ENCODE data around the gene HINT1. TPM values are rescaled to one million over a fixed set of nuclear protein-coding genes. Genes with fewer than 3 reads are reported as not detected.
A peak's percentile ranks its signal among the peaks of the same experiment; 100 is the strongest.

Gene HINT1
- total RNA-seq, 1 donor from 2014 or later: 206 TPM

DNA sequence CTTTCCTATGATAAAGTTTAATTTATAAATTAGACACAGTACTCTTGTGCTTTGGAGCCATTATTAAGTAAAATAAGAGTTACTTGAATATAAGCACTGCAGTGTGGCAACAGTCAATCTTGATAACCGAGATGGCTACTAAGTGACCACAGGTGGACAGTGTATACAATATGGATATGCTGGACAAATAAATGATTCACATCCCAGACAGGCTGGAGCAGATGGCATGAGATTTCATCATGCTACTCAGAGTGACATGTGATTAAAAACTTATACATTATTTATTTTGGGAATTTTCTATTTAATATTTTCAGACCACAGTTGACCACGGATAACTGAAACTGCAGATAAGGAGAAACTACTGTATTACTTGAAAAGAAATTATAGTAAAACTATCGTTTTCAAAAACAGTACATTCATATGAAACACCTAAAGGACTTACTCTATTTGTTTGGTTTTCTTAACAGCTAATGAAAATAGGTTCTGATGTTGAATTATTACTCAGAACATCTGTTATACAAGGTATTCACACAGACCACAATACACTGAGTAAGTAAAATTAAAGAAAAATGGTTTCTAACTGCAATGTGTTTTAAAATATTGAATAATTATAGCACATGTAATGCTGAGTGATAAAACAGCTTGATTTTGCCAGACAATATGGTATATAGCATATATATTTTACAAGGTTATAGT lies 21.7 kb upstream of the HINT1 start:
- H3K4me1 Mint-ChIP-seq (ENCODE audit: unreplicated experiment): no peaks in the 10 kb centered on the region
- H3K27me3 Mint-ChIP-seq: no peaks in the 10 kb centered on the region
- TF ChIP-seq, protein P1, sequence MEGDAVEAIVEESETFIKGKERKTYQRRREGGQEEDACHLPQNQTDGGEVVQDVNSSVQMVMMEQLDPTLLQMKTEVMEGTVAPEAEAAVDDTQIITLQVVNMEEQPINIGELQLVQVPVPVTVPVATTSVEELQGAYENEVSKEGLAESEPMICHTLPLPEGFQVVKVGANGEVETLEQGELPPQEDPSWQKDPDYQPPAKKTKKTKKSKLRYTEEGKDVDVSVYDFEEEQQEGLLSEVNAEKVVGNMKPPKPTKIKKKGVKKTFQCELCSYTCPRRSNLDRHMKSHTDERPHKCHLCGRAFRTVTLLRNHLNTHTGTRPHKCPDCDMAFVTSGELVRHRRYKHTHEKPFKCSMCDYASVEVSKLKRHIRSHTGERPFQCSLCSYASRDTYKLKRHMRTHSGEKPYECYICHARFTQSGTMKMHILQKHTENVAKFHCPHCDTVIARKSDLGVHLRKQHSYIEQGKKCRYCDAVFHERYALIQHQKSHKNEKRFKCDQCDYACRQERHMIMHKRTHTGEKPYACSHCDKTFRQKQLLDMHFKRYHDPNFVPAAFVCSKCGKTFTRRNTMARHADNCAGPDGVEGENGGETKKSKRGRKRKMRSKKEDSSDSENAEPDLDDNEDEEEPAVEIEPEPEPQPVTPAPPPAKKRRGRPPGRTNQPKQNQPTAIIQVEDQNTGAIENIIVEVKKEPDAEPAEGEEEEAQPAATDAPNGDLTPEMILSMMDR (conservative IDR thresholded peaks at IDR 0.05): no peak
- DNase-seq (ENCODE audit: extremely low spot score, unreplicated experiment): no peak
- H3K27ac Mint-ChIP-seq: no peak overlapping the region
- no peak overlapping the region for H3K4me3 Mint-ChIP-seq
- H3K9me3 Mint-ChIP-seq: no peaks in the 10 kb centered on the region
- H3K36me3 Mint-ChIP-seq: peaks cover 13% of the 10 kb centered on the region

DNA sequence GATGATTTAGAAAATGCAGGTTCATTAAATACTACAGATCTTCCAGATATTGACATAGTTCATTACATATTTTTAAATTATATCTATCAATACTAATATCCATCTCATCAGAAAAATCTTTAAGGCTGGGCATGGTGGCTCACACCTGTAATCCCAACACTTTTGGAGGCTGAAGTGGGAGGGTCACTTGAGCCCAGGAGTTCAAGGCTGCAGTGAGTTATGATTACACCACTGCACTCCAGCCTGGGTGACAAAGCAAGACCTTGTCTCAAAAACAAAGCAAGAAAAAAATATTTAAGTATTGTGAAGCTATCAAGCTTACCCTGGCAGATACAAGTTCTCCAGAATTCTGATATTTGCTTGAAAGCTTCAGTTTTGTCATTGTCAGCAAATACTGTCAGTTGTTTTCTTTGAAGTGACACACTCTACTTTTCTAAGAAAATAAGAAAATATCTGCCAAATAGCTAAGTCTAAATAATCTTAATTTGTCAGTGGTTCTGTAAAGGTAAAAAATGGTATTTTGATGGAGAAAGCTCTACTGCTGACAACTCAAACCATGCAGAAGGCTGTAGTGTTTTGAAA lies 20.6 kb upstream of the HINT1 start:
- Mint-ChIP-seq H3K36me3 (peaks cover 13% of the 10 kb centered on the region), H3K4me1 (ENCODE audit: unreplicated experiment) (no peaks in the 10 kb centered on the region), H3K9me3 (no peaks in the 10 kb centered on the region), H3K27ac (no peak overlapping the region), H3K27me3 (no peaks in the 10 kb centered on the region), H3K4me3 (no peak overlapping the region)
- TF ChIP-seq, protein P1 (conservative IDR thresholded peaks at IDR 0.05): no peak
- DNase-seq (ENCODE audit: extremely low spot score, unreplicated experiment): no peak

DNA sequence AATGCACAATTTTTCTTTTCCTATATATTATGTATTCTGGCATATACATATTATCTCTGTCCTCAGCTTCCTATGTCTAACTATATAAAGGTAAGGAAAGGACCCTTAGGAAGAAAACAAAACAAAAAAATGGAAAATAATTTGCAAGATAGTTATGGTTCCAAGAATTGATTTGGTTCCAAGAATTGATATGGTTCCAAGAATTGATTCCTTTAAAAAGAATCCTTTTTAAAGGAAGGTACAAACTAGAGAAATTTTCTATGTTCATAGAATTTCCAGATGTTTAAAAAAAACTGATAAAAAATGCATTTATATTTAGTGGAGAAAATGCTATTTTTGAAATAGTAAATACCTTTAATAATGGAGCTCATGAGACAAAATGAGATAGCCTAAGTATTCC lies 17.8 kb upstream of the HINT1 start:
- no peak overlapping the region for H3K4me3 Mint-ChIP-seq
- peaks cover 9% of the 10 kb centered on the region for H3K36me3 Mint-ChIP-seq
- no peak for DNase-seq (ENCODE audit: extremely low spot score, unreplicated experiment)
- no peaks in the 10 kb centered on the region for H3K9me3 Mint-ChIP-seq
- no peaks in the 10 kb centered on the region for H3K27me3 Mint-ChIP-seq
- TF ChIP-seq, protein P1 (conservative IDR thresholded peaks at IDR 0.05): no peak
- no peak overlapping the region for H3K27ac Mint-ChIP-seq
- H3K4me1 Mint-ChIP-seq (ENCODE audit: unreplicated experiment): no peaks in the 10 kb centered on the region

DNA sequence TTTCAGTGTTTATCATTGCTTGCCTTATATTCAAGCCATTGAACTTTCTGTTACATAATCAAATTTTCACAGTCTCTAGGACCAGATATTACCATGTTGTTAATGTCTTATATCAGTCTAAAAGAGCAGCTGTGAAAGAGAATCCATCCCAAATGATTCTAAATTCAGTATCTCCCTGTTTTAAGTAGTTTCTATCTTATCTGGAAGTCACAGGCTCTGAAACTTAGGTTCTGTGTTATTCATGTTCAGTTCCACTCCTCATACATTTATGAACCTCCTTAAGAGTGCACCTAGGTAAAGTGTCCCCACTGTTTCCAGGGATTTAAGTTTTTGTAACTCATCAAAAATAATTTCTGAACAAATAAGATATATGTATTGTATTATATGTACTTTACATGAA lies 15.4 kb upstream of the HINT1 start:
- no peak for DNase-seq (ENCODE audit: extremely low spot score, unreplicated experiment)
- Mint-ChIP-seq H3K4me3 (no peak overlapping the region), H3K27ac (no peak overlapping the region), H3K4me1 (ENCODE audit: unreplicated experiment) (no peaks in the 10 kb centered on the region), H3K36me3 (peaks cover 9% of the 10 kb centered on the region), H3K9me3 (no peaks in the 10 kb centered on the region), H3K27me3 (no peaks in the 10 kb centered on the region)
- TF ChIP-seq, protein P1 (conservative IDR thresholded peaks at IDR 0.05): no peak

DNA sequence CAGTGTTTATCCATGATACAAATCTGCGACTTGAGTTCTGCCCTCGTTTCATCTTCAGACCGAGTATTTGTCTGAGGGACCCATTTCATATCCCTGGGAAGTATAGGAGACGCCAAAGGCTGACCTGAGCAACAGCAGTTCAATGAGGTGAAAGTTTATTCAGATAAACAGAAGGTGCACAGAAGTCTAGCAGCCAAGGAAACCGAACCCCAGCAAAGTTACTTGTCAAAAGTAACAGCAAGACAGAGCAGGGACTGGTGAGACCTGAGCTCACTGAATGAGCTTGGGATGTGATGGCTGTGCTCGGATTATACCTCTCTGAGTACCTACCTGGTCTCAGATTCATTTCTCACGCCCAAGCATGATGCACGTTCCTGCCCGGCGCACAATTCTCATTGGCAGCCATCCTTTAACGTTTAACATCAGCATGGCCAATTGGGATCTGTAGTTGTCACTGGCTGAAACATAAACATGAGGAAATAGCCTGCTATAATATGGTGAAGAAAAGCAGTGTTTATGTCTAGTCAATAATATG lies 6.3 kb upstream of the HINT1 start:
- Mint-ChIP-seq H3K4me1 (ENCODE audit: unreplicated experiment) (peaks cover 13% of the 10 kb centered on the region), H3K27ac (peak overlapping the region; percentile 90), H3K27me3 (no peaks in the 10 kb centered on the region), H3K4me3 (peak overlapping the region; percentile 98), H3K36me3 (no peaks in the 10 kb centered on the region), H3K9me3 (no peaks in the 10 kb centered on the region)
- no peak for DNase-seq (ENCODE audit: extremely low spot score, unreplicated experiment)
- TF ChIP-seq, protein P1 (conservative IDR thresholded peaks at IDR 0.05): no peak

Measured in type B pancreatic cell (in vitro differentiated cells).